Loucy (cell line): ENCODE data around the gene SNX19.
"Not testable (repeated sequence)": the region's sequence is repeated elsewhere in the genome, so short reads cannot be mapped to it uniquely, and the experiment has no call there.

Experiments
- CTCF ChIP-seq: fragments of 200-600 bp; sonication (generic); conservative IDR thresholded peaks from 2 replicates; pipeline ENCODE4 v1.5.1; 2014; ENCODE audit warnings: mild to moderate bottlenecking, antibody characterized with exemption, low read length
- EZH2phosphoT487 ChIP-seq: fragments of 200-600 bp; IDR thresholded peaks from 2 replicates; pipeline ENCODE4 v1.6.1; 2018; ENCODE audit warnings: antibody characterized with exemption, mild to moderate bottlenecking, moderate library complexity, borderline replicate concordance

DNA sequence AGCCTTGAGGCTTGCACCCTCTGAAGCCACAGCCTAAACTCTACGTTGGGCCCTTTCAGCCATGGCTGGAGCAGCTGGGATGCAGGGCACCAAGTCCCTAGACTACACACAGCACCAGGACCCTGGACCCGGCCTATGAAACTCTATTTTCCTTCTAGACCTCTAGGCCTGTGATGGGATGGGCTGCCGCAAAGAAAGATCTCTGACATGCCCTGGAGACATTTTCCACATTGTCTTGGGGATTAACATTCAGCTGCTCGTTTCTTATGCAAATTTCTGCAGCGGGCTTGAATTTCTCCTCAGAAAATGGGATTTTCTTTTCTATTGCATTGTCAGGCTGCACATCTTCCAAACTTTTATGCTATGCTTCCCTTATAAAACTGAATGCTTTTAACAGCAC lies 4.3 kb upstream of the SNX19 start:
- TF ChIP-seq CTCF, EZH2phosphoT487: not testable (repeated sequence)
